Right ventricle myocardium inferior (tissue), 1 donor: ENCODE results near the gene EFR3B. TPM values are rescaled to one million over a fixed set of nuclear protein-coding genes. Genes with fewer than 3 reads are reported as not detected.
"Not testable (repeated sequence)": the region's sequence is repeated elsewhere in the genome, so short reads cannot be mapped to it uniquely, and the experiment has no call there.

Experiments
- ATAC-seq: fragments of 200-7000 bp; cut with Tn5 transposase; one replicate; pipeline ENCODE4 v1.9.1; 2020; ENCODE audit warnings: mild to moderate bottlenecking, moderate library complexity
- DNase-seq: peaks from one replicate; pipeline ENCODE4 v3.0.0; 2021; ENCODE audit errors: missing footprints
- intact Hi-C: fragments of 100-400 bp; cut with DNase I; formaldehyde crosslinking; loops from one replicate; pipeline ENCODE4 v1.11.0; 2022
- total RNA-seq: library from RNA; stranded (reverse); fragmentation: NEBNext Ultra II Directional; extraction: Animal tissue kit (Norgen Biotek cat#: 25700); gene quantifications from one replicate; pipeline ENCODE4 v1.2.1, GENCODE V29; 2021
- donor health status: DM: no; HTN: yes; CAD: no; lungs with severe emphysema.

Gene EFR3B
- total RNA-seq, 1 donor from 2014 or later, result 4.1 TPM

GRCh38 chr2:25161055-25161781 lies 119.3 kb downstream of the EFR3B start:
- intact Hi-C loops, result no loop called here
- peak; percentile 69 for ATAC-seq
- DNase-seq, result peak; percentile 88

GRCh38 chr2:25162061-25162460 lies 120.2 kb downstream of the EFR3B start:
- intact Hi-C loops, ATAC-seq, DNase-seq: not testable (repeated sequence)

GRCh38 chr2:25164561-25164960 lies 122.7 kb downstream of the EFR3B start:
- intact Hi-C loops, result no loop called here
- DNase-seq (no peak), ATAC-seq (no peak)

GRCh38 chr2:25165992-25166875 lies 124.4 kb downstream of the EFR3B start:
- intact Hi-C loops, result no loop called here
- ATAC-seq, result peak; percentile 27
- no peak for DNase-seq

GRCh38 chr2:25168256-25169072 lies 126.6 kb downstream of the EFR3B start, which contains the start of gene POMC:
POMC (minus strand) TSS chr2:25168580; CDS start chr2:25164772, 3,808 bp downstream.
- intact Hi-C loops, result no loop called here
- peak; percentile 29 for ATAC-seq
- no peak for DNase-seq

GRCh38 chr2:25169073-25169470 lies 127.2 kb downstream of the EFR3B start:
- DNase-seq (no peak), ATAC-seq (no peak)
- intact Hi-C loops, result no loop called here

- intact Hi-C loops, result no loop called here
- no peak for ATAC-seq
Observed at GRCh38 chr2:25170888-25171287, 129.0 kb downstream of the EFR3B start.

GRCh38 chr2:25173719-25174118 lies 131.8 kb downstream of the EFR3B start:
- intact Hi-C loops, result no loop called here
- DNase-seq (no peak), ATAC-seq (no peak)

More at GRCh38 chr2:25170888-25171287, 129.0 kb downstream of the EFR3B start:
- no peak for DNase-seq

- ATAC-seq (no peak), DNase-seq (no peak)
- intact Hi-C loops, result no loop called here
Observed at GRCh38 chr2:25174192-25174861, 132.5 kb downstream of the EFR3B start.

GRCh38 chr2:25176138-25176537 lies 134.3 kb downstream of the EFR3B start:
- intact Hi-C loops, result no loop called here
- DNase-seq, result no peak
- ATAC-seq, result no peak

- ATAC-seq, result no peak
- intact Hi-C loops, result no loop called here
- DNase-seq, result no peak
Observed at GRCh38 chr2:25176541-25177181, 134.8 kb downstream of the EFR3B start.

- ATAC-seq (no peak), DNase-seq (no peak)
- intact Hi-C loops, result no loop called here
Observed at GRCh38 chr2:25177211-25177611, 135.3 kb downstream of the EFR3B start.

- DNase-seq (no peak), ATAC-seq (no peak)
- intact Hi-C loops, result no loop called here
Observed at GRCh38 chr2:25178976-25179375, 137.1 kb downstream of the EFR3B start.

GRCh38 chr2:25184254-25184653 lies 142.4 kb downstream of the EFR3B start:
- ATAC-seq (no peak), DNase-seq (no peak)
- intact Hi-C loops, result no loop called here

- ATAC-seq (no peak), DNase-seq (no peak)
- intact Hi-C loops, result no loop called here
Observed at GRCh38 chr2:25187729-25188350, 146.0 kb downstream of the EFR3B start.

GRCh38 chr2:25188405-25188804 lies 146.5 kb downstream of the EFR3B start:
- no peak for ATAC-seq
- intact Hi-C loops, result no loop called here
- DNase-seq, result no peak

- DNase-seq, result no peak
- ATAC-seq, result no peak
- intact Hi-C loops, result no loop called here
Observed at GRCh38 chr2:25190536-25190935, 148.7 kb downstream of the EFR3B start.
